ENCODE data around the gene DUOX1.

DNA sequence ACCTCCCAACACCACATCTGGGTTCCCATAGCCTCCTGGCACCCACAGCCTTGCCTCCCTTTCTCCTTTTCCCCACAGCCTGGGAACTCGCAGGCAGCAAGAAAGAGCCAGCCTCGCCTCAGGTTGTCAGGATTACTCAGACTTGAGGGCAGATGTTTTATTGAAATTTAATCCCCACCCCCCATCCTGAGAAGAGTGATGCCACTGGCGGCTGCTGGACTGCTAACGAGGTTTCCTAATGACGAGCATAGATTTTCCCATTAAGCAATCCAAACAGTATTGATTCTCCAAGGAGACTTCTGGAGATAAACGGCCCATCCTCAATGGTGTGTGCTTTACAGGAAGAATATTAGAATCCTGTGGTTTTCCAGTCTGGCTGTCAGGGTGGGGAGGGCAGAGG is 44.3 kb downstream of the DUOX1 start:
- no peak for TF ChIP-seq ZZZ3 (CRISPR knock-in tag; IDR thresholded peaks at IDR 0.05; ENCODE audit: borderline replicate concordance)
- TF ChIP-seq DR1 (CRISPR knock-in tag; IDR thresholded peaks at IDR 0.05): no peak
